GM13977 (cell line): ENCODE data around the gene SSTR1.

Source experiments
- DNase-seq: peaks from one replicate; pipeline ENCODE4 v3.0.0; 2012; ENCODE audit warnings: low spot score
- in situ Hi-C: fragments of 300-500 bp; cut with MboI; formaldehyde crosslinking; loops from one replicate; pipeline ENCODE4 v1.12.0; 2022; ENCODE audit warnings: low sequenced_read_pairs, low pct_unique_long_range_greater_than_20kb, mixed read lengths, inconsistent platforms; ENCODE audit not compliant: unreplicated experiment
- TF ChIP-seq, protein P1 (sequence below): IDR thresholded peaks from 2 replicates; pipeline ENCODE4 v1.5.1; 2012; ENCODE audit warnings: mild to moderate bottlenecking, control low read depth; ENCODE audit not compliant: insufficient read depth; ENCODE audit errors: extremely low read depth, missing control alignments

Gene SSTR1

GRCh38 chr14:38202444-38203191, 5.1 kb upstream of the SSTR1 start:
- DNase-seq: no peak
- TF ChIP-seq, protein P1, sequence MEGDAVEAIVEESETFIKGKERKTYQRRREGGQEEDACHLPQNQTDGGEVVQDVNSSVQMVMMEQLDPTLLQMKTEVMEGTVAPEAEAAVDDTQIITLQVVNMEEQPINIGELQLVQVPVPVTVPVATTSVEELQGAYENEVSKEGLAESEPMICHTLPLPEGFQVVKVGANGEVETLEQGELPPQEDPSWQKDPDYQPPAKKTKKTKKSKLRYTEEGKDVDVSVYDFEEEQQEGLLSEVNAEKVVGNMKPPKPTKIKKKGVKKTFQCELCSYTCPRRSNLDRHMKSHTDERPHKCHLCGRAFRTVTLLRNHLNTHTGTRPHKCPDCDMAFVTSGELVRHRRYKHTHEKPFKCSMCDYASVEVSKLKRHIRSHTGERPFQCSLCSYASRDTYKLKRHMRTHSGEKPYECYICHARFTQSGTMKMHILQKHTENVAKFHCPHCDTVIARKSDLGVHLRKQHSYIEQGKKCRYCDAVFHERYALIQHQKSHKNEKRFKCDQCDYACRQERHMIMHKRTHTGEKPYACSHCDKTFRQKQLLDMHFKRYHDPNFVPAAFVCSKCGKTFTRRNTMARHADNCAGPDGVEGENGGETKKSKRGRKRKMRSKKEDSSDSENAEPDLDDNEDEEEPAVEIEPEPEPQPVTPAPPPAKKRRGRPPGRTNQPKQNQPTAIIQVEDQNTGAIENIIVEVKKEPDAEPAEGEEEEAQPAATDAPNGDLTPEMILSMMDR: no peak
- in situ Hi-C loops: no loop called here

DNA sequence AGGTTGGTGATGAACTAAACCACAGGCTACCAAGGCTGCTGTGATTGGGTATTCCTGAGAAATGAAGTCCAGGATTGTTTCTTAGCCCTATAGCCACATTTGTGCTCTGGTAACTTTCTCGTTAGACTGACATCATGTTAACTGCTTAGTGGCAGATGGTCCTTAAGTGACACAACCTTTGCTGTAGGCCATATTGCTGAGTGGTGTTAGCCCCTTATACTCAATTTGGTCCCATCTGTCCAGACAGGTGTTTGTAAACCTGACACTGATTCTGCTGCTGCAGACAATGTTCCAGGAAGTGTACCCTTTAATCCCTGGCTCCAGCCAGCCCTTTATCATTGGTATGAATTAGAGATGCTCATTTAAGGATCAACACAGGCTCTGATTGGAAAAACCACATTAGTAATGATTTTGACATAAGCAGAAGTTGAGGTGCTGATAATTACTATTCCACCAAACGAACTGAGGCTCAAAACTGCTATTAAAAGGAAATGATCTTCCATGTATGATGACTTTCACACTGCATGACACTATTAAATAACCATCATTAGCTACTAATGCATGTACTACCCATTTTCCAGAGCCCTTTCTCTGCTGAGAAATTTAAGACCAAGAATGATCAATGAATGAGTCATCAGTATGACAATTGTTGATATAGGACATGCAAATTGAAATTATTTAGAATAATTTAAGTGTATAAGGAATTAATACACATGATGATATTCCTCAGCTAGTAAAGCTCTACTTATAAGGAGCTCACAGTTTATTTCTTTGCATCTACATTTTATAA, 3.6 kb upstream of the SSTR1 start:
- DNase-seq: no peak
- TF ChIP-seq, protein P1: no peak
- in situ Hi-C loops: no loop called here

- no peak for DNase-seq
- in situ Hi-C loops: no loop called here
- TF ChIP-seq, protein P1: no peak
Observed at GRCh38 chr14:38204719-38205115, 3.0 kb upstream of the SSTR1 start.

DNA sequence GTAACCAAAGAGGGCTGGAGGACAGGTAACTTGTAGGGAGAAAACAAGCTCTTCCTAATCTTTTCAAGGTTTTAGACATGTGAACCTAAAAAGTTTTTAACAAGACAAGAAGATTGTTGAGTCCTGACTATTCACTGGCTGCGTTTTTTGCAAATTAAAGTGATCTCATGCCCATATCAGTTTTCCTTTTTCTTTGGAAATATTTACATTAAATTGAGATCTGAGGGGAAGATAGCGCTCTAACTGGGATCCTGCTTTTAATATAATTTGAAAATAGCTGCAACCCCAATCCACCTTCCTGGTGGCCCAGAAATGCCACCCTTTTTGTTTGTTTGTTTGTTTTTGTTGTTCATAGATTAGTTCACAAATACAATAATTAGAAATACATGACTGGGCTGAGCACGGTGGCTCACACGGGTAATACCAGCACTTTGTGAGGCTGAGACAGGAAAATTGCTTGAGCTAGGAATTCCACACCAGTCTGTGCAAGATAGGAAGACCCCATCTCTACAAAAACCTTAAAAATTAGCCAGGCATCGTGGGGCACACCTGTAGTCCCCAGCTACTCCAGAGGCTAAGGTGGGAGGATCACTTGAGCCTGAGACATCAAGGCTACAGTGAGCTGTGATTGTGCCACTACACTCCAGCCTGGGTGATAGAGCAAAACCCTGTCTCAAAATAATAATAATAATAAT, 2.4 kb upstream of the SSTR1 start:
- no peak for DNase-seq
- in situ Hi-C loops: no loop called here
- TF ChIP-seq, protein P1: no peak

- in situ Hi-C loops: no loop called here
Observed at GRCh38 chr14:38205949-38206665, 1.6 kb upstream of the SSTR1 start.

More at GRCh38 chr14:38205949-38206665, 1.6 kb upstream of the SSTR1 start:
- TF ChIP-seq, protein P1: no peak
- no peak for DNase-seq
